OCI-LY1 (cell line): ENCODE data around the gene DMKN.

ENCODE experiments used
- H2AFZ ChIP-seq: fragments of 200-600 bp; sonication (generic), shearing (Covaris generic); 2 replicates; pipeline ENCODE4 v1.6.0; 2014; ENCODE audit warnings: antibody characterized with exemption, mild to moderate bottlenecking, low read length
- H3F3A ChIP-seq: fragments of 200-600 bp; sonication (generic), shearing (Covaris generic); 2 replicates; pipeline ENCODE4 v1.6.0; 2014; ENCODE audit warnings: mild to moderate bottlenecking, antibody characterized with exemption, low read length, moderate library complexity; ENCODE audit not compliant: insufficient read depth
- H3K27ac ChIP-seq: fragments of 200-600 bp; sonication (generic); 2 replicates; pipeline ENCODE4 v1.5.1; 2014; ENCODE audit warnings: low read length, mixed run types, mild to moderate bottlenecking, low read depth; ENCODE audit not compliant: poor library complexity, severe bottlenecking
- H3K27me3 ChIP-seq: fragments of 200-600 bp; sonication (generic); 2 replicates; pipeline ENCODE4 v1.6.0; 2014; ENCODE audit warnings: antibody characterized with exemption, mild to moderate bottlenecking, low read length, moderate library complexity; ENCODE audit not compliant: insufficient read depth
- H3K36me3 ChIP-seq: fragments of 200-600 bp; sonication (generic); 2 replicates; pipeline ENCODE4 v1.6.1; 2014; ENCODE audit warnings: mild to moderate bottlenecking, antibody characterized with exemption, low read length, moderate library complexity, mixed read lengths; ENCODE audit not compliant: insufficient read depth
- H3K4me1 ChIP-seq: fragments of 200-600 bp; sonication (generic); 2 replicates; pipeline ENCODE4 v1.5.1; 2014; ENCODE audit warnings: mild to moderate bottlenecking, low read length, moderate library complexity; ENCODE audit not compliant: insufficient read depth, severe bottlenecking
- H3K4me2 ChIP-seq: fragments of 200-600 bp; sonication (generic), shearing (Covaris generic); 2 replicates; pipeline ENCODE4 v1.6.1; 2014; ENCODE audit warnings: low read length
- H3K4me3 ChIP-seq: fragments of 200-600 bp; sonication (generic); 2 replicates; pipeline ENCODE4 v1.5.1; 2014; ENCODE audit warnings: low read length, low read depth, mild to moderate bottlenecking, mixed read lengths; ENCODE audit not compliant: poor library complexity, severe bottlenecking
- H3K79me2 ChIP-seq: fragments of 200-600 bp; shearing (Covaris generic); 2 replicates; pipeline ENCODE4 v1.6.1; 2016; ENCODE audit warnings: mixed run types, low read length, mixed read lengths; ENCODE audit not compliant: insufficient read depth
- H3K9ac ChIP-seq: fragments of 200-600 bp; sonication (generic), shearing (Covaris generic); 2 replicates; pipeline ENCODE4 v1.6.1; 2014; ENCODE audit warnings: mild to moderate bottlenecking, low read length, mixed read lengths
- H3K9me2 ChIP-seq: fragments of 200-600 bp; sonication (generic), shearing (Covaris generic); 2 replicates; pipeline ENCODE4 v1.6.1; 2014; ENCODE audit warnings: low read depth, mild to moderate bottlenecking, low read length, mixed read lengths
- H3K9me3 ChIP-seq: fragments of 200-600 bp; shearing (Covaris generic); 2 replicates; pipeline ENCODE4 v1.6.1; 2014; ENCODE audit warnings: low read length, mixed read lengths
- H4K20me1 ChIP-seq: fragments of 200-600 bp; sonication (generic), shearing (Covaris generic); 2 replicates; pipeline ENCODE4 v1.6.0; 2016; ENCODE audit warnings: mild to moderate bottlenecking, low read length; ENCODE audit not compliant: insufficient read depth
- CTCF ChIP-seq: fragments of 200-600 bp; sonication (generic), shearing (Covaris generic); IDR thresholded peaks from 2 replicates; pipeline ENCODE4 v1.5.1; 2017; ENCODE audit warnings: mild to moderate bottlenecking, antibody characterized with exemption, low read length, moderate library complexity, mixed read lengths
- EZH2 ChIP-seq: fragments of 200-600 bp; sonication (generic), shearing (Covaris generic); IDR thresholded peaks from 2 replicates; pipeline ENCODE4 v1.8.0; 2017; ENCODE audit warnings: borderline replicate concordance, mixed run types, mild to moderate bottlenecking, antibody characterized with exemption, low read length, moderate library complexity, mixed read lengths

Gene DMKN

DNA sequence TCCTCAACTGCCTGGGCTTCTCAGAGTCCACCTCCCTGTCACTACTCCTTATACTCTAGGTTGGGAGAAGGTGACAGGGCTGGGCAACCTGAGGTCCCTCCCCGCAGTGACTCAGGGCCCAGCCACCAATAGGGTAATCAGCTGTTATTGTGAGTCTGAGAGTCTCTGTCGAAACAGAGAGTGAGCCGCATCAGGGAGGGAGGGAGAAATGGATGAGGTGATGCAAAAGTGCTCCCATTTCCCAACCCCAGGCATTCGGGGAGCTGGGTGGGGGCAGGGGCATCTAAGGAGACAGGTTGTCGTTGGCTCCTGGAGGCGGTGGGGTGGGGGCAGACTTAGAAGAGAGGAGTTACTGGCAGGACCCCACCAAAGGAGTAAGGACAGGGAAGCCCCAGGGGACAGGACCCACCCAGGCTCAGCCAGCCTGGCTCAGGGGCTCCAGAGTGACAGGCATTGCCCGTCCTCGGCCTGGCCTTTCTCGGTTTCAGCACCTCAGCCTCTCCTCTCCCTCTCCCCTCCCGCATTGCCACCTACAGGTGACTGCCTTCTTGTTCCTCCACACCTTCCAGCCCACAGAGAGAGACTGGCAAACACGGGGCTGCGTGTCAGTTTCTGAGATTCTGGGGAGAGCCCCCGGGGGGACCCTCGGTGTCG lies at the start of gene DMKN:
Gene DMKN (minus strand): TSS at position 22 of the 654 bp plus-strand sequence. CDS start 174 bp downstream, outside the sequence.
- no peak within 1 kb of the TSS for H2AFZ ChIP-seq
- no peak for TF ChIP-seq CTCF
- no peaks in the 10 kb centered on the region for H3K9me2 ChIP-seq
- no peaks in the 10 kb centered on the region for H3F3A ChIP-seq
- no peaks in the 10 kb centered on the region for H3K4me1 ChIP-seq
- H3K4me3 ChIP-seq: no peak within 1 kb of the TSS
- H3K4me2 ChIP-seq: no peak within 1 kb of the TSS
- H3K27ac ChIP-seq: no peak within 1 kb of the TSS
- no peaks in the 10 kb centered on the region for H3K36me3 ChIP-seq
- H4K20me1 ChIP-seq: no peaks in the 10 kb centered on the region
- H3K27me3 ChIP-seq: peaks cover 5% of the 10 kb centered on the region; the same call in 1 of the 2 replicates
- no peak within 1 kb of the TSS for H3K9ac ChIP-seq
- no peaks in the 10 kb centered on the region for H3K79me2 ChIP-seq
- no peaks in the 10 kb centered on the region for H3K9me3 ChIP-seq

GRCh38 chr19:35562776-35563175 lies 49.3 kb upstream of the DMKN start:
- peaks cover 11% of the 10 kb centered on the region for H3K4me1 ChIP-seq
- TF ChIP-seq CTCF: no peak
- TF ChIP-seq EZH2: no peak
- no peaks in the 10 kb centered on the region for H3K9me2 ChIP-seq

DNA sequence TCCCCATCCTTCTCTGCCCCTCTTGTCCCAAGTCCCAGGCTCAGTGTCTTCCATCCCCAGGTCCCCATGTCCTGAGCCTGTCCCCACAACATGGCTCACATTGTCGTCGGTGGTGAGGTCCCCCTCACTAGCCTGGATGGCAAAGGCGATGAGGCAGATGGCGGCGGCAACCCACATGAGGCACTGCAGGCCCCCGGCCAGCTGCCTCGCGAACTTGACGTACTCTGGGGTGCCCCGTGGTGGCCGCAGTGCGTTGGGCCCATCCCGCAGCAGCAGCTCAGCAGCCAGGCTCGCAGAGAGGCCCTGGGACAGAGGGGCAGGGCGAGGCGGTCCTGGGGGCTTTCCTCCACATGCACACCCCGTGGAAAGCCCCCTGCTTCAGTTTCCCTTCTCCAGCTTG lies 48.9 kb upstream of the DMKN start:
- Histone ChIP-seq H3F3A (no peaks in the 10 kb centered on the region), H3K4me1 (peaks cover 11% of the 10 kb centered on the region), H3K9ac (no peak overlapping the region), H3K9me3 (no peaks in the 10 kb centered on the region), H3K36me3 (no peaks in the 10 kb centered on the region), H2AFZ (no peak overlapping the region), H3K4me3 (no peak overlapping the region), H3K4me2 (no peak overlapping the region), H3K27ac (no peak overlapping the region), H3K9me2 (no peaks in the 10 kb centered on the region), H3K79me2 (no peaks in the 10 kb centered on the region), H4K20me1 (no peaks in the 10 kb centered on the region), H3K27me3 (no peaks in the 10 kb centered on the region; the same call in none of the 2 replicates)
- no peak for TF ChIP-seq CTCF
- TF ChIP-seq EZH2: no peak

More at GRCh38 chr19:35562776-35563175, 49.3 kb upstream of the DMKN start:
- no peaks in the 10 kb centered on the region for H3F3A ChIP-seq
- H3K9me3 ChIP-seq: no peaks in the 10 kb centered on the region
- H2AFZ ChIP-seq: no peak overlapping the region
- no peaks in the 10 kb centered on the region for H3K36me3 ChIP-seq
- H3K27me3 ChIP-seq: no peaks in the 10 kb centered on the region; the same call in none of the 2 replicates
- H3K79me2 ChIP-seq: no peaks in the 10 kb centered on the region
- H3K4me3 ChIP-seq: no peak overlapping the region
- H3K4me2 ChIP-seq: no peak overlapping the region
- H3K9ac ChIP-seq: no peak overlapping the region
- H4K20me1 ChIP-seq: no peaks in the 10 kb centered on the region
- H3K27ac ChIP-seq: no peak overlapping the region
